Glutamatergic neuron (in vitro differentiated cells): Measurements from ENCODE around the gene SLC38A5. TPM values are rescaled to one million over a fixed set of nuclear protein-coding genes. Genes with fewer than 3 reads are reported as not detected.

ENCODE experiments used
- DNase-seq: peaks from one replicate; pipeline ENCODE4 v3.0.0; 2022
- H3K27ac Mint-ChIP-seq: one replicate; pipeline ENCODE4 v1.8.0; 2020; ENCODE audit warnings: mild to moderate bottlenecking, mixed read lengths, inconsistent platforms; ENCODE audit not compliant: unreplicated experiment
- H3K27me3 Mint-ChIP-seq: one replicate; pipeline ENCODE4 v1.8.0; 2020; ENCODE audit warnings: mild to moderate bottlenecking, moderate library complexity, mixed read lengths, inconsistent platforms; ENCODE audit not compliant: unreplicated experiment
- H3K36me3 Mint-ChIP-seq: one replicate; pipeline ENCODE4 v1.8.0; 2020; ENCODE audit warnings: mild to moderate bottlenecking, mixed read lengths, inconsistent platforms; ENCODE audit not compliant: unreplicated experiment
- H3K4me1 Mint-ChIP-seq: one replicate; pipeline ENCODE4 v1.8.0; 2020; ENCODE audit warnings: mild to moderate bottlenecking, low read depth, mixed read lengths, inconsistent platforms; ENCODE audit not compliant: unreplicated experiment
- H3K4me3 Mint-ChIP-seq: one replicate; pipeline ENCODE4 v1.8.0; 2020; ENCODE audit warnings: mild to moderate bottlenecking, mixed read lengths, inconsistent platforms; ENCODE audit not compliant: unreplicated experiment
- H3K9me3 Mint-ChIP-seq: one replicate; pipeline ENCODE4 v1.8.0; 2020; ENCODE audit warnings: mild to moderate bottlenecking, moderate library complexity, mixed read lengths, inconsistent platforms; ENCODE audit not compliant: unreplicated experiment
- CTCF ChIP-seq: fragments of 200-600 bp; sonication (generic); IDR thresholded peaks from one replicate; pipeline ENCODE4 v1.5.0; 2021; ENCODE audit not compliant: partially characterized antibody, unreplicated experiment
- total RNA-seq: library from RNA; stranded (reverse); fragmentation: NEBNext Ultra II Directional; extraction: Animal tissue kit (Norgen Biotek cat#: 25700); gene quantifications from one replicate; pipeline ENCODE4 v1.2.1, GENCODE V29; 2021; ENCODE audit not compliant: unreplicated experiment

SLC38A5 gene
- total RNA-seq, 1 donor from 2014 or later, result 136 TPM

GRCh38 chrX:48514868-48515460, 44.9 kb upstream of the SLC38A5 start:
- H3K4me3 Mint-ChIP-seq, result no peak overlapping the region
- no peaks in the 10 kb centered on the region for H3K4me1 Mint-ChIP-seq
- TF ChIP-seq CTCF, result no peak
- DNase-seq, result no peak
- peaks cover 3% of the 10 kb centered on the region for H3K9me3 Mint-ChIP-seq
- H3K27me3 Mint-ChIP-seq, result peaks cover 5% of the 10 kb centered on the region
- no peak overlapping the region for H3K27ac Mint-ChIP-seq
- peaks cover 5% of the 10 kb centered on the region for H3K36me3 Mint-ChIP-seq

GRCh38 chrX:48514126-48514806, 44.2 kb upstream of the SLC38A5 start:
- H3K9me3 Mint-ChIP-seq, result peaks cover 3% of the 10 kb centered on the region
- H3K27me3 Mint-ChIP-seq, result peaks cover 6% of the 10 kb centered on the region
- H3K36me3 Mint-ChIP-seq, result peaks cover 5% of the 10 kb centered on the region
- DNase-seq, result no peak
- TF ChIP-seq CTCF, result no peak
- H3K4me1 Mint-ChIP-seq, result no peaks in the 10 kb centered on the region
- no peak overlapping the region for H3K4me3 Mint-ChIP-seq
- H3K27ac Mint-ChIP-seq, result no peak overlapping the region

GRCh38 chrX:48513670-48514069, 43.6 kb upstream of the SLC38A5 start:
- Mint-ChIP-seq H3K9me3 (peaks cover 3% of the 10 kb centered on the region), H3K36me3 (peaks cover 5% of the 10 kb centered on the region), H3K27me3 (peaks cover 6% of the 10 kb centered on the region), H3K27ac (no peak overlapping the region), H3K4me1 (no peaks in the 10 kb centered on the region), H3K4me3 (no peak overlapping the region)
- DNase-seq, result no peak
- TF ChIP-seq CTCF, result no peak

GRCh38 chrX:48512371-48512935, 42.4 kb upstream of the SLC38A5 start:
- DNase-seq, result no peak
- Mint-ChIP-seq H3K9me3 (peaks cover 3% of the 10 kb centered on the region), H3K36me3 (peaks cover 5% of the 10 kb centered on the region), H3K27me3 (peaks cover 6% of the 10 kb centered on the region), H3K4me1 (no peaks in the 10 kb centered on the region), H3K27ac (no peak overlapping the region), H3K4me3 (no peak overlapping the region)
- TF ChIP-seq CTCF, result no peak

- Mint-ChIP-seq H3K9me3 (peaks cover 3% of the 10 kb centered on the region), H3K4me3 (no peak overlapping the region), H3K27ac (no peak overlapping the region), H3K36me3 (peaks cover 5% of the 10 kb centered on the region), H3K27me3 (peaks cover 6% of the 10 kb centered on the region), H3K4me1 (no peaks in the 10 kb centered on the region)
- TF ChIP-seq CTCF, result no peak
- DNase-seq, result no peak
Measured at GRCh38 chrX:48511560-48511959, 41.5 kb upstream of the SLC38A5 start.
